AG10803 (cell line): ENCODE measurements around the gene B4GALT6.

Experiments used
- DNase-seq: peaks from one replicate; pipeline ENCODE4 v3.0.0; 2010; ENCODE audit warnings: low read depth
- H3K4me3 ChIP-seq: 2 replicates; pipeline ENCODE4 v1.5.1; 2011; ENCODE audit warnings: mild to moderate bottlenecking, low read length, control low read depth
- TF ChIP-seq, protein P1 (sequence below): conservative IDR thresholded peaks from 2 replicates; pipeline ENCODE4 v1.5.1; 2011; ENCODE audit warnings: mild to moderate bottlenecking, low read length, control low read depth, inconsistent platforms

The B4GALT6 gene

DNA sequence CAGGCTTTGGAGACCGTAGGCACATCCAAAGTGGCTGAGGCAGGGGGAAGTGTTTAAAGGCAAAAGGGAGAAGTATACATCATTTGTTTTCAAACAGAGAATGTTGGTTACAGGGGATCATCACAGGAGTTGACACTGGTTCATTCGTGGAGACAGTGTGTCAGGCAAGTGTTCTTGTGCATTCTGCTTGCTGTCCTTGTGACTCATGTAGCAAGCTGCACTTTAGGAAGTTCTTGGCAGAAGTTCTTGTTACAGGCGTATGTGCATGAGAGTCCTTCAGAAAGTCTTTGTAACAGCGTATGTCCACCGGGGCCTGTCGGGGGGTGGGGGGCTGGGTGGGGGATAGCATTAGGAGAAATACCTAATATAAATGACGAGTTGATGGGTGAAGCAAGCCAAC is 36.5 kb upstream of the B4GALT6 start:
- no peak for DNase-seq
- no peak overlapping the region for H3K4me3 ChIP-seq
- TF ChIP-seq, protein P1, sequence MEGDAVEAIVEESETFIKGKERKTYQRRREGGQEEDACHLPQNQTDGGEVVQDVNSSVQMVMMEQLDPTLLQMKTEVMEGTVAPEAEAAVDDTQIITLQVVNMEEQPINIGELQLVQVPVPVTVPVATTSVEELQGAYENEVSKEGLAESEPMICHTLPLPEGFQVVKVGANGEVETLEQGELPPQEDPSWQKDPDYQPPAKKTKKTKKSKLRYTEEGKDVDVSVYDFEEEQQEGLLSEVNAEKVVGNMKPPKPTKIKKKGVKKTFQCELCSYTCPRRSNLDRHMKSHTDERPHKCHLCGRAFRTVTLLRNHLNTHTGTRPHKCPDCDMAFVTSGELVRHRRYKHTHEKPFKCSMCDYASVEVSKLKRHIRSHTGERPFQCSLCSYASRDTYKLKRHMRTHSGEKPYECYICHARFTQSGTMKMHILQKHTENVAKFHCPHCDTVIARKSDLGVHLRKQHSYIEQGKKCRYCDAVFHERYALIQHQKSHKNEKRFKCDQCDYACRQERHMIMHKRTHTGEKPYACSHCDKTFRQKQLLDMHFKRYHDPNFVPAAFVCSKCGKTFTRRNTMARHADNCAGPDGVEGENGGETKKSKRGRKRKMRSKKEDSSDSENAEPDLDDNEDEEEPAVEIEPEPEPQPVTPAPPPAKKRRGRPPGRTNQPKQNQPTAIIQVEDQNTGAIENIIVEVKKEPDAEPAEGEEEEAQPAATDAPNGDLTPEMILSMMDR: no peak

DNA sequence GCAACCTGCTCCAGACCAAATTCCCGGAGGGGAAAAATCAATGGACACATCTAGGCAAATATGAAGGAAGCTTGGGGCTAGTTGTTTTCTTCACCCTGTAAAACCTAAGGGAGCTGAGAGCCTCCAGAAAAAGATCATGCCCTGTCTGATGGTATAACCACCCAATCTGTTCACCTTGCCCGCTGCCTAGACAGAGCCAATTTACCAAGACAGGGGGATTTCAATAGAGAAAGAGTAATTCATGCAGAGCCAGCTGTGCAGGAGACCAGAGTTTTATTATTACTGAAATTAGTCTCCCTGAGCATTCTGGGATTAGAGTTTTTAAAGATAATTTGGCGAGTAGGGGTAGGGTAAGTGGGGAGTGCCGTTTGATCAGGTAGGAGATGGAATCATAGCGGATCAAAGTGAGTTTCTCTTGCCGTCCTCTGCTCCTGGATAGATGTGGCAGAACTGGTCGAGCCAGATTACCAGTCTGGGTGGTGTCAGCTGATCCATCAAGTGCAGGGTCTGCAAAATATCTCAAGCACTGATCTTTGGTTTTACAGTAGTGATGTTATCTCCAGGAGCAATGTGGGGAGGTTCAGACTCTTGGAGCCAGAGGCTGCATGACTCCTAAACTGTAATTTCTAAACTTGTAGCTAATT is 35.1 kb upstream of the B4GALT6 start:
- H3K4me3 ChIP-seq: no peak overlapping the region
- TF ChIP-seq, protein P1: no peak
- no peak for DNase-seq

DNA sequence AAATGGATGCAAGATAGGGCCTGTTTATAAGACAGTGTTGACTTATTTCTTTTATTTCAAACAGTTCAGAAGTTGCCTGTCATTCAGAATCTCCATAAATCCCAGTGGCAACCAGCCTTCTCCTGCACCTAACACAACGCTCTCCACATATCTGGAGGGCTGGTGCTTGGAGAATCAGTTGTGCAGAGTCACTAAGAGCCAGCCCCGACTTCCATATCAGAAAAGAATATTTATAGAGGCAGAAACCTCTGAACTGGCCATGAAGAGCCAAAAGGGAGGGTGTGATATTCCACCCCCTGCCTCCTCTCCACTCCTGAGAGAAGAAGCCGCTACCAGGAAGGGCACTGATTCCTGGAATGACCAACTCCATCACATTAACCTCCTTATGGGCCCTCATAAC is 34.0 kb upstream of the B4GALT6 start:
- H3K4me3 ChIP-seq: no peak overlapping the region
- TF ChIP-seq, protein P1: no peak
- no peak for DNase-seq

DNA sequence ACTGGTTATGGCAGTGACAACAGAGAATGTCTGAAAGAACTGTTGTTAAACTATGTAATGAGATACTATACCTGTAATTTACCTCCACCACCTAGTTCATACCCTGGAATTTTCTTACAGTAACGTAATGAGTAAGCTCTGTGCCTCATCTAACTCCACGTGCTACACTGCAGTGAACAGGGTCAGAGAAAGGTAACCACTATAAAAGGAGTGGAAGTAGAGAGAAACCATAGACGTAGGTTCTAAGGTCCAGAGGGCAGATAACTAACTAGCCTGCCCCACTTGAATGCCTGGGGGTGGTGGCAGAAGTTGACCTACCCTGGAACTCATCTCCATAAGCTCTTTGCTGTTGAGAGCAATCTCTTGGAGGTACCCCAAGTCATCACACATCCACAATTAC is 32.0 kb upstream of the B4GALT6 start:
- no peak for DNase-seq
- TF ChIP-seq, protein P1: no peak
- H3K4me3 ChIP-seq: no peak overlapping the region

DNA sequence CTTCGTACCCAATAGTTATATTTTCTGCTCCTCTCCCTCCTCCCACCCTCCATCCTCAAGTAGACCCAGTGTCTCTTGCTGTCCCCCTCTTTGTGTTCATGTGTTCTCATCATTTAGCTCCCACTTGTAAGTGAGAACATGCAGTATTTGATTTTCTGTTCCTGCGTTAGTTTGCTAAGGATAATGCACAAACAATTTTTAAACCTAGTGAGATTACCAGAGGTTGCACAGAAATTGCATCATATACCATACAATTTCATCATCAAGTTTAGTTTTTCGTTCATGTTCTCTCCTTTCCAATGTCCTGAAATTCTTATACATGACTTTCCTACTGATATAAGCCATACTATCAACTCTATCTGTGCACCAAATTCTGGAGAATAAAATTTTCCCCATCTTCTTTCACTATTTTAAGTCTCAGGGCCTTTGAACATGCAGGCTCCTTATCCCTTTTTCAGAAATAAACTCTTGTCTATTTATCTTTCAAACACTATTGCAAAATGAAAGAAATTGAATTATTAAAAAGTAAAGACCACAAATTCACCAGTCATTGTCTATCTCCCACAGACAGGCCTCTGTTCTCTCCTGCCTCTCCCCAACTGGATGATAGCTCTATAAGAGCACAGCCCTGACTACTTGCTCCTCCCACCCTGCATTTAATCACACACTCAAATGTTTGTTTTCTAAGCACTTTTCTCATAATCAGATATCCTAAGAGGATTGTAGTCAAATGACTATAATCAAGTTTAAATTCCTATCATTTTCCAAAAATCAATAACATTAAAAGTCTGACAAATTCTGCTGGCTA is 27.2 kb upstream of the B4GALT6 start:
- DNase-seq: no peak
- TF ChIP-seq, protein P1: no peak
- no peak overlapping the region for H3K4me3 ChIP-seq

DNA sequence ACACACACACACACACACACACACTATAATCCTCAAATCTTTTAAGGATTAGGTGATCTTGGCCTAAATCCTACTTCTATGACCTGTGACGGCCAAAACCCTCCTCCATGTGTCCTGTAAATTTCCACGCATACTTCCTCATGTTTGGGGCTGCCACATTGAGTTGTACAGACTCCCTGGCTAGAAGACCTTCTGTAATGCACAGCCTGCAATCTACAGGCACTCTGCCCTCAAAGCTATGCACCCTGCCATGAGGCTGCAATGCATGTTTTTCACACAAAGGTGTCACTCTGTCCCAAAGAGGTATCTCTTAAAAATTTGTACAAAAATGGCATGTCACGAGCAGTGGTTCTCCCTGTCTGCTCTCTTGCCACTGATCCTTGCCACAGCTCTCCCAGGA is 26.4 kb upstream of the B4GALT6 start:
- H3K4me3 ChIP-seq: no peak overlapping the region
- TF ChIP-seq, protein P1: no peak
- no peak for DNase-seq

DNA sequence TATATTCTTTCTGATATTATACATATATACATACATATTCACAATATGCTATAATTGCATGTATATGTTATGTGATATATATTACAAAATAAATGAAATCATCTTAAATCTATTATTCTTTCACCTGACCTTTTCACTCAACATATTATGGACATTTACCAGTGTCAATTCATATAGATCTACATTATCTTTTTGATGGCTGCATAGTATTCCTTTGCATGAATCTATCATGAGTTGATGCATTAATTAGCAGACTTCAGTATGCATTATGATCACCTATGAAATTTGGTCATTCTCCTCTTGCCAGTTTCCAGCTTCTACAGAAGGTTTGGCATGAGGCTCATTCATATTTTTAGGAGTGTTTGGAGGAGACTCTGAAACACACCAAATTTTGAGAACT is 23.4 kb upstream of the B4GALT6 start:
- DNase-seq: no peak
- TF ChIP-seq, protein P1: no peak
- no peak overlapping the region for H3K4me3 ChIP-seq
